IgD-negative memory B cell (primary cell): ENCODE data around the gene NRP1. TPM values are rescaled to one million over a fixed set of nuclear protein-coding genes. Genes with fewer than 3 reads are reported as not detected.

ENCODE experiments used
- H3K27ac Mint-ChIP-seq, 3 donors: one replicate each; pipeline ENCODE4 v1.8.0; 2020 to 2022; ENCODE audit warnings: mild to moderate bottlenecking in 3 of 3, mixed read lengths in 3 of 3, moderate library complexity in 1 of 3
- H3K27me3 Mint-ChIP-seq: one replicate; pipeline ENCODE4 v1.8.0; 2021; ENCODE audit warnings: mixed read lengths
- H3K36me3 Mint-ChIP-seq: one replicate; pipeline ENCODE4 v1.8.0; 2020; ENCODE audit warnings: mild to moderate bottlenecking, mixed read lengths
- H3K4me1 Mint-ChIP-seq, 3 donors: one replicate each; pipeline ENCODE4 v1.8.0; 2020 to 2022; ENCODE audit warnings: mixed read lengths in 3 of 3, mild to moderate bottlenecking in 1 of 3
- H3K4me3 Mint-ChIP-seq, 4 donors: one replicate each; pipeline ENCODE4 v1.8.0; 2020 to 2022; ENCODE audit warnings: mild to moderate bottlenecking in 4 of 4, mixed read lengths in 4 of 4, moderate library complexity in 3 of 4
- H3K9me3 Mint-ChIP-seq, 3 donors: one replicate each; pipeline ENCODE4 v1.8.0; 2020 to 2021; ENCODE audit warnings: mixed read lengths in 3 of 3, mild to moderate bottlenecking in 1 of 3
- polyA plus RNA-seq: library from polyadenylated mRNA; unstranded; fragments of 300-500 nt; fragmentation: Illumina TruSeq; gene quantifications from one replicate; pipeline ENCODE4 v1.2.3, GENCODE V29; 2021

NRP1 gene
- polyA plus RNA-seq, 1 donor from 2014 or later = not detected

- H3K4me1 Mint-ChIP-seq = no peaks in the 10 kb centered on the region
- H3K4me3 Mint-ChIP-seq = no peak overlapping the region
- no peak overlapping the region for H3K27ac Mint-ChIP-seq
- no peaks in the 10 kb centered on the region for H3K36me3 Mint-ChIP-seq
- peaks cover 5% of the 10 kb centered on the region for H3K27me3 Mint-ChIP-seq
- no peaks in the 10 kb centered on the region for H3K9me3 Mint-ChIP-seq
These were observed 147.0 kb downstream of the NRP1 start for GRCh38 chr10:33187427-33187999.

- Mint-ChIP-seq H3K27me3 (peaks cover 5% of the 10 kb centered on the region), H3K4me1 (no peaks in the 10 kb centered on the region), H3K27ac (no peak overlapping the region), H3K9me3 (no peaks in the 10 kb centered on the region), H3K4me3 (no peak overlapping the region), H3K36me3 (no peaks in the 10 kb centered on the region)
These were observed 148.3 kb downstream of the NRP1 start for GRCh38 chr10:33186150-33186549.

- Mint-ChIP-seq H3K27ac (no peak overlapping the region), H3K4me1 (no peaks in the 10 kb centered on the region), H3K4me3 (no peak overlapping the region), H3K27me3 (no peaks in the 10 kb centered on the region), H3K36me3 (no peaks in the 10 kb centered on the region), H3K9me3 (no peaks in the 10 kb centered on the region)
These were observed 150.8 kb downstream of the NRP1 start for GRCh38 chr10:33183655-33184054.

GRCh38 chr10:33180921-33181320 is 153.5 kb downstream of the NRP1 start:
- H3K36me3 Mint-ChIP-seq = no peaks in the 10 kb centered on the region
- no peak overlapping the region for H3K27ac Mint-ChIP-seq
- no peaks in the 10 kb centered on the region for H3K9me3 Mint-ChIP-seq
- no peak overlapping the region for H3K4me3 Mint-ChIP-seq
- peaks cover 2% of the 10 kb centered on the region for H3K27me3 Mint-ChIP-seq
- H3K4me1 Mint-ChIP-seq = no peaks in the 10 kb centered on the region

- Mint-ChIP-seq H3K27me3 (peaks cover 2% of the 10 kb centered on the region), H3K36me3 (no peaks in the 10 kb centered on the region), H3K27ac (no peak overlapping the region)
These were observed 154.1 kb downstream of the NRP1 start for GRCh38 chr10:33180390-33180789.

GRCh38 chr10:33179067-33179466 is 155.4 kb downstream of the NRP1 start:
- Mint-ChIP-seq H3K4me3 (no peak overlapping the region), H3K27ac (no peak overlapping the region), H3K9me3 (no peaks in the 10 kb centered on the region), H3K4me1 (no peaks in the 10 kb centered on the region), H3K36me3 (no peaks in the 10 kb centered on the region), H3K27me3 (peaks cover 2% of the 10 kb centered on the region)

More at GRCh38 chr10:33180390-33180789, 154.1 kb downstream of the NRP1 start:
- no peaks in the 10 kb centered on the region for H3K4me1 Mint-ChIP-seq
- H3K9me3 Mint-ChIP-seq = no peaks in the 10 kb centered on the region
- H3K4me3 Mint-ChIP-seq = no peak overlapping the region

- no peak overlapping the region for H3K4me3 Mint-ChIP-seq
- H3K4me1 Mint-ChIP-seq = no peaks in the 10 kb centered on the region
- no peaks in the 10 kb centered on the region for H3K36me3 Mint-ChIP-seq
- H3K9me3 Mint-ChIP-seq = no peaks in the 10 kb centered on the region
- peaks cover 3% of the 10 kb centered on the region for H3K27me3 Mint-ChIP-seq
- H3K27ac Mint-ChIP-seq = no peak overlapping the region
These were observed 156.3 kb downstream of the NRP1 start for GRCh38 chr10:33178026-33178755.

- H3K27me3 Mint-ChIP-seq = peaks cover 6% of the 10 kb centered on the region
- H3K4me1 Mint-ChIP-seq = no peaks in the 10 kb centered on the region
- H3K9me3 Mint-ChIP-seq = no peaks in the 10 kb centered on the region
- H3K36me3 Mint-ChIP-seq = no peaks in the 10 kb centered on the region
- H3K4me3 Mint-ChIP-seq = no peak overlapping the region
- H3K27ac Mint-ChIP-seq = no peak overlapping the region
These were observed 157.8 kb downstream of the NRP1 start for GRCh38 chr10:33176688-33177087.

GRCh38 chr10:33174674-33175434 is 159.6 kb downstream of the NRP1 start:
- H3K4me3 Mint-ChIP-seq = no peak overlapping the region
- no peak overlapping the region for H3K27ac Mint-ChIP-seq
- H3K36me3 Mint-ChIP-seq = no peaks in the 10 kb centered on the region
- H3K4me1 Mint-ChIP-seq = no peaks in the 10 kb centered on the region
- H3K27me3 Mint-ChIP-seq = peaks cover 6% of the 10 kb centered on the region
- H3K9me3 Mint-ChIP-seq = no peaks in the 10 kb centered on the region

GRCh38 chr10:33165911-33166310 is 168.6 kb downstream of the NRP1 start:
- Mint-ChIP-seq H3K4me1 (peaks cover 0 to 11% (median 3%) of the 10 kb centered on the region in 3 donors), H3K27ac (no peak overlapping the region), H3K4me3 (no peak overlapping the region), H3K36me3 (no peaks in the 10 kb centered on the region), H3K9me3 (no peaks in the 10 kb centered on the region), H3K27me3 (peaks cover 4% of the 10 kb centered on the region)

GRCh38 chr10:33164060-33164709 is 170.3 kb downstream of the NRP1 start:
- Mint-ChIP-seq H3K27me3 (peaks cover 4% of the 10 kb centered on the region), H3K36me3 (no peaks in the 10 kb centered on the region), H3K4me1 (peaks cover 0 to 14% (median 6%) of the 10 kb centered on the region in 3 donors), H3K9me3 (no peaks in the 10 kb centered on the region), H3K27ac (no peak overlapping the region), H3K4me3 (no peak overlapping the region)

- Mint-ChIP-seq H3K27ac (no peak overlapping the region), H3K27me3 (no peaks in the 10 kb centered on the region), H3K4me1 (peaks cover 0 to 16% (median 8%) of the 10 kb centered on the region in 3 donors), H3K9me3 (no peaks in the 10 kb centered on the region), H3K36me3 (no peaks in the 10 kb centered on the region), H3K4me3 (no peak overlapping the region)
These were observed 172.3 kb downstream of the NRP1 start for GRCh38 chr10:33162248-33162575.

- Mint-ChIP-seq H3K9me3 (no peaks in the 10 kb centered on the region), H3K27me3 (no peaks in the 10 kb centered on the region), H3K4me1 (peaks cover 0 to 16% (median 10%) of the 10 kb centered on the region in 3 donors), H3K27ac (no peak overlapping the region), H3K4me3 (no peak overlapping the region), H3K36me3 (no peaks in the 10 kb centered on the region)
These were observed 172.8 kb downstream of the NRP1 start for GRCh38 chr10:33161550-33162247.

- H3K27ac Mint-ChIP-seq = no peak overlapping the region
- H3K9me3 Mint-ChIP-seq = no peaks in the 10 kb centered on the region
- no peaks in the 10 kb centered on the region for H3K36me3 Mint-ChIP-seq
- H3K4me1 Mint-ChIP-seq = peaks cover 6 to 20% (median 19%) of the 10 kb centered on the region in 3 donors
- H3K27me3 Mint-ChIP-seq = no peaks in the 10 kb centered on the region
- H3K4me3 Mint-ChIP-seq = no peak overlapping the region
These were observed 174.3 kb downstream of the NRP1 start for GRCh38 chr10:33160151-33160550.

- H3K4me3 Mint-ChIP-seq = peak overlapping the region in 1 of 4 donors; percentile 52
- H3K9me3 Mint-ChIP-seq = no peaks in the 10 kb centered on the region
- H3K36me3 Mint-ChIP-seq = no peaks in the 10 kb centered on the region
- H3K27ac Mint-ChIP-seq = no peak overlapping the region
- H3K4me1 Mint-ChIP-seq = peaks cover 19 to 36% (median 31%) of the 10 kb centered on the region in 3 donors
- no peaks in the 10 kb centered on the region for H3K27me3 Mint-ChIP-seq
These were observed 177.4 kb downstream of the NRP1 start for GRCh38 chr10:33157103-33157502.
